Vagina (tissue), 2 donors: ENCODE measurements around the gene HOXB9.

Experiments used
- CTCF ChIP-seq, 3 experiments: fragments of 450-650 bp in 2 of 3; fragments of 200-600 bp in 1 of 3; sonication (generic) in 1 of 3; IDR thresholded peaks; one replicate each; pipeline ENCODE4 v1.5.1; 2017 to 2019; ENCODE audit warnings: antibody characterized with exemption in 3 of 3, mild to moderate bottlenecking in 2 of 3, moderate library complexity in 2 of 3
- POLR2A ChIP-seq, 2 donors: fragments of 450-650 bp; IDR thresholded peaks; one replicate each; pipeline ENCODE4 v1.6.1; 2017; ENCODE audit warnings: antibody characterized with exemption in 2 of 2, mild to moderate bottlenecking in 2 of 2, moderate library complexity in 2 of 2
- POLR2AphosphoS5 ChIP-seq, 2 donors: sonication (generic); formaldehyde crosslinking; IDR thresholded peaks; one replicate each; pipeline ENCODE4 v1.9.0; 2017; ENCODE audit warnings: antibody characterized with exemption in 2 of 2, mild to moderate bottlenecking in 2 of 2, low read depth in 1 of 2; ENCODE audit not compliant: insufficient read depth in 1 of 2

- TF ChIP-seq POLR2A (IDR thresholded peaks at IDR 0.05) (no peak), POLR2AphosphoS5 (IDR thresholded peaks at IDR 0.05; ENCODE audit: insufficient read depth in 1 of 2, low read depth in 1 of 2) (no peak), CTCF (IDR thresholded peaks at IDR 0.05) (no peak)
Observed at GRCh38 chr17:48623583-48623982, 2.6 kb downstream of the HOXB9 start.
